AML-193 (cell line): Measurements from ENCODE around the gene SNRPE.
"Not testable (repeated sequence)": the region's sequence is repeated elsewhere in the genome, so short reads cannot be mapped to it uniquely, and the experiment has no call there.

Experiments
- DNase-seq, 2 experiments: peaks; one replicate each; lab custom pipeline; 2025; lab: John Stamatoyannopoulos, UW

Gene SNRPE

DNA sequence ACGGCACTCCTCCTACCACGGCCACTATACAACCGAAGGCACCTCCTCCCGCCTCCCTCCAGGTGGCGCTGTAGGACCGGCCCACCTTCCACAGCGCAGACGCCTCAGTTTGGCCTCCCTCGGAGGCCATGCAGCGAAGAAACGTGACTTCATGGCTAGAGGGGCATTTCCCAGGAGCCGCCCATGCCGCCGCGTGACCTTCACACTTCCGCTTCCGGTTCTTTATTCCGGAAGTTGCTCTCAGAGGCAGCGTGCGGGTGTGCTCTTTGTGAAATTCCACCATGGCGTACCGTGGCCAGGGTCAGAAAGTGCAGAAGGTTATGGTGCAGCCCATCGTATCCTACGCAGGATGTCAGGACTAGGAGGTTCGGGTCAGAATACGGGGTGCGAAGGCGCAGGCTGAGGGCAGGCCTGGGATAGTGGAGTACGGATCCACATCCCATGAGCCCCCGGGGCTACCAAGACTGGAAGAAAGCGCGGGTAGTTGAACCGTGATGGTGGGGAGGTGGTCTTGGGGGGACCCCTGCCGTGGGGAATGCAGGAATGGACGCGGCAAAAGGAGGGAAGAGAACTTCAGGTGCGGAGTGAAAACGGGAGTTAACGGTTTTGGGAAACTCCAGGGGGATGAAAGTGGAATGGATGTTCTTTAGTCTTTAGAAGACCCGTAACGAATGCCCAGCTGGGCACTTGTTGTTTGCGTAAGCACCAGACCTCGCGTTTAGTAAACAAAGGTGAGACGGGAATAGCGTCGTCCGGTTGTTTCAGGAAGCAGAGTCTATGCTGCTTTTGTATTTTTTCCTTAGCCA, at the start of gene SNRPE:
SNRPE (plus strand) TSS at position 221 of the 806 bp plus-strand sequence; CDS start at position 282, 61 bp downstream.
- DNase-seq = peak; percentile 95 to 96

- DNase-seq = no peak
Measured at GRCh38 chr1:203813581-203814341, 47.6 kb upstream of the SNRPE start.

GRCh38 chr1:203818399-203818798, 43.0 kb upstream of the SNRPE start:
- DNase-seq = no peak

DNA sequence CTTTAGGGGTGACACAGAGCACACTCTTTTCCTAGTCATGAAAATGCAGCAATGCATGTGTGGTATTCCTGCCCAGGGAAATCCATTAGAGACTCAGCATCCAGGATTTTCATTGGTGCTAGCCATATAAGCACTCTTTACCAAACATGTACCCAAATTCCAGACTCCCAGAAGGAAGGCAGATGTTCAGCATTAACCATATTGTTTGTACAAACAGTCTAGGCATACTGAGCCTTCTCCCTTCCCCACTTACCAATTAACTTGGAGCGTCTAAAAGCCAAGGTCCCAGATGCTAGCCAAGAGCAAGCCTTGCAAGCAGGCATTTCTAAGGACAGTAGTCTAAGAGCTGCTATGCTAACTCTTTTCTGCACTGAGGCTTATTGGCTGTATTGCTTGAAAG, 38.1 kb upstream of the SNRPE start:
- no peak for DNase-seq

GRCh38 chr1:203826175-203826574, 35.2 kb upstream of the SNRPE start:
- DNase-seq = no peak

- no peak for DNase-seq
Measured at GRCh38 chr1:203828002-203828401, 33.4 kb upstream of the SNRPE start.

DNA sequence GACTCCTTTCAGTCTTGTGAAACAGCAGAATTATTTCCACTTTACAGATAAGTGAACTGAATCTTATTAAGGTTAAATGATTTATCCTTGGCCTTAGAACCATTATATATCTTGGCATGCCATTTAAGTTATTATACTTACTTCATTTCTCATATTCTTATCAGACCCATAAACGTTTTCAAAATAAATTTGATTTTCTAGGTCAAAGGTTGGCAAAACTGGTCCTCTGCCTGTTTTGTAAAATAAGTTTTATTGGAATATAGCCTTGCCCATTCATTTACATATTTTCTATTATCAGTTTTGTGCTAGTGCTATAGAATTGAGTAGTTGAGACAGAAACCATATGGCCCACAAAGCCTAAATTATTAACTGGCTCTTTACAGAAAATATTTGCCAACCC, 32.9 kb upstream of the SNRPE start:
- no peak for DNase-seq

DNA sequence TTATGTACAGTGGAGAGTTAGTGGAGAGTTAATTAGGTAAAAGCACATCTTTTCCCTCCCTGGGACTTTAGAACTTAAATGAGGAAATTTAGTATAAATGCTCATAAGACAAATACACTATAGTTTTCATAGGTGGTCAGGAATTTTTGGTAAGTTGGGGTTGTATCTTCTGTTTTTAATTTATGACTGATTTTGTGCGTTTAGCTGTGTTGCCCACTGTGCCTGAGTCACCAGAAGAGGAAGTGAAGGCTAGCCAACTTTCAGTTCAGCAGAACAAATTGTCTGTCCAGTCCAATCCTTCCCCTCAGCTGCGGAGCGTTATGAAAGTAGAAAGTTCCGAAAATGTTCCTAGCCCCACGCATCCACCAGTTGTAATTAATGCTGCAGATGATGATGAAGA, 32.2 kb upstream of the SNRPE start:
- not testable (repeated sequence) for DNase-seq

GRCh38 chr1:203835476-203835875, 25.9 kb upstream of the SNRPE start:
- DNase-seq = no peak

DNA sequence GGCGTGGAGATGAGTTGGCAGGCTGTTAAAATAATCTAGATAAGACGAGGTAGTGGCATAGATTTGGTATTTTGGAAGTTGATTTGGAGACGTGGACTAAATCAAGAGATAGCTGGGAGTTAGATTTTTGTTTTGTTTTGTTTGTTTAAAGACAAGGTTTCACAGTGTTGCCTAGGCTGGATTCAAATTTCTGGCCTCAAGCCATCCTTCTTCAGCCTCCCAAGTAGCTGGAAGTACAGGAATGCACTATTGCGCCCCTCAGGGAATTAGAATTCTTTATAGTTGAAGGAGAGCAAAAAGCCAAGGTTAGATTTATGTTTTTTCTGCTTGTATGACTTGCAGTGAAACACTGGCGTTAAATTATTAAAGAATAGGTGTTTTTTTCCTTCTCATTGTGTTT, 22.3 kb upstream of the SNRPE start:
- no peak for DNase-seq

DNA sequence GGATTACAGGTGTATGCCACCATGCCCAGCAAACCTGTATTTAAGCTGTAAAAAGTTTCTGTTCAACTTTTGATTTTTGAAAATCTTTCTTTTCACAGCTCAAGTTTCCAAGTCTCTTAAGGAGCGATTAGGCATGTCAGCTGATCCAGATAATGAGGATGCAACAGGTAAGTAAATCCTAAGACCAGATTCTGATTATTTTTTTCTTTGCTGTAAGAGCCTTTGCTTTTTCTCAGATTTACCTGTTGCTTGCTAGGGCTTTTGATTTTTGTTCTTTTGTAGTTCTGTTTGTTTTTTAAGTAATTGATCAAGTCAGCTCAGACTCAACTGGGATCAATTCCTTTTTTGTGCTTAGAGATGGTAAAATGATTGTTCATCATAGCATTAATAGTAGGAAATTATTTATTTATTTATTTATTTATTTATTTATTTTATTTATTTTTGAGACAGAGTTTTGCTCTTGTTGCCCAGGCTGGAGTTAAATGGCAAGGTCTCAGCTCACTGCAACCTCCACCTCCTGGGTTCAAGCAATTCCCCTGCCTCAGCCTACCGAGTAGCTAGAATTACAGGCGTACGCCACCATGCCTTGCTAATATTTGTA, 21.1 kb upstream of the SNRPE start:
- no peak for DNase-seq

DNA sequence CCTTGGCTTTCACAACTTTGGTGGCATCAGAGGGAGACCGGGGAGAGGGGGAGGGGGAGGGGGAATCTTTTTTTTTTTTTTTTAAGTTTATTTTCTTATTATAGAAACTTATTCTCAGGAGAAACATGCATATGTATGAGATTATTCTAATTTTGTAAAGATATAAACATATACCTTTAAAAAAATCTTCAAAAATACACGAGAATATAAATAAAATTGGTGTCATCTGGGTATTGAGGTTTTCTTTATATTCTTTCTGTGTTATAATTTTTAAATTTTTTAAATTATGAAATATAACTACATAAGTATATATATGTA, 18.9 kb upstream of the SNRPE start:
- no peak for DNase-seq

DNA sequence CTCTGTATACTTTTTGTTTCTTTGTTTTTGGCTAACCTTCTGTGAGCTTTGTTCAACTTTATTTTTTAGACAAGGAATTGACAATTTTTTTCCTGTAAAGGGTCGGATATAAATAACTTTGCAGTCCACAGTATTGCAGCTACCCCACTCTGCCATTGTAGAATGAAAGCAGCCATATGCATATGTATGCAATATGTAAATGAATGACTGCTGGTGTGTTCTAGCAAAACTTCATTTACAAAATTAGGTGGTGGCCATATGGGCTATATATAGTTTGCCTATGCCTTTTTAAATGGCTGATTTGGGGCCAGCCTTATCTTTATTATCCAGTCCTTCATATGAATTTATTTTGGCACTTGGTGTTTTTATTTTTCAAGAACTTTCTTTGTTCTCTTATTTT, 18.0 kb upstream of the SNRPE start:
- no peak for DNase-seq

DNA sequence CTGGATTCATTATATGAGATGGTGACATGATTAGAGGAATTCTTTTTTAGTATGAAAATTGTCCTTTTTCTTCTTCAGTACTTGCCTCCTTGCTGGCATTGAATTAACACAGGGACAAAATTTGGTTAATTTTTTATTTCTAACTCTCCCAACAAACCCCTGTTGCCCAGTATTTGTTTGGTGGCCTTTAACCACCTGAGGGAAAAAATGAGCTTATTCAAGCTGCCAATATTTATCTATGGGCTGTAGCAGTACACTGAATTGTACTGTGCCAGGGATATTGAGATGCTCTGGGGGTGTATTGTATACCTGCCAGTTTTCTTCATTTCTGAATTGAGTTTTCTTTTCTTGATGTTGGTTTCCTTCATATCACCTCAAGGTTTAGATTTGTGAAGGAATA, 8.3 kb upstream of the SNRPE start:
- DNase-seq = not testable (repeated sequence)

- no peak for DNase-seq
Measured at GRCh38 chr1:203858055-203858454, 3.3 kb upstream of the SNRPE start.

- no peak for DNase-seq
Measured at GRCh38 chr1:203858975-203859374, 2.4 kb upstream of the SNRPE start.

DNA sequence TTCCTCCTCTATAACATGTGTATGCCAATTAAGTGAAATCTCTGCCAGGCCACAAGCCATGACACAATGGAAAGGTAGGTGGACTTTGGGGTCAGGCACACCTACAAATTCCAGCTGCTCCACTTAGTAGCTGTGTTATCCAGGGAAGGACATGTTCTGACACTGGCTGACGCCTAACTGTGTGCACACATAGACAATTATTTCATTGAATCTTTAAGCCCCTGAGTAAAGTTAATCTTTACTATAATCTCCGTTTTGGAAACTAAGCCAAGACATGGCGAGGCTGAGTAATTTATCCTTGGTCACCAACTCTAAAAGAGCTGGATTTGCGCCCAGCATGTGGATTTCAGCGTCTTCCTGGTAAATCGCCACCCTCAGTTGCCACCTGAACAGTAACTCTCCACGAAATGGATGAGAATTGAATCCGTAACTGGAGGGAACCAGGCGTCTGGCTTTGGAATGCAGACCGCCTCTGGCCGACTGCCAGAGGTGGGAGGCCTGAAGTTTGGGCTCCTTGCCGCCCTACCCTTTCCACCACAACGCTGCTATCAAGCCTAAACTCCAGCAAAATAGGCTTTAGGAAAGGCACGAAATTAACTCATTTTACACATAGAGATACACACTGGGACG, 888 bp upstream of the SNRPE start:
- no peak for DNase-seq

DNA sequence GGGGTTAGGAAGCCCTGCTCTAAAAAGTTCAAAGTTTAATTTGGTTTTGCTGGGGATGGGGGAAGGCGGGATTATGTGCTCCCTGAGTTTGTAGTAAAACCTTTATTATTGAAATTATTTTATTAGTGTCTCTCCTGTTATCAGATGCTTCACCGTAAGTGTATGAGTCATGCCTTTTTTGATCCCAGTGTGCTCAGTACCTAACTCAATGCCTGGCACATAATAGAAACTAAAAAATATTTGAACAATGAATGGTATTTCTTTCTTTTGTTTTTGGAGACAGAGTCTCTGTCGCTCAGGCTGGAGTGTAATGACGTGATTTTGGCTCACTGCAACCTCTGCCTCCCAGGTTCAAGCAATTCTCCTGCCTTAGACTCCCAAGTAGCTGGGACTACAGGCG, 6.4 kb downstream of the SNRPE start:
- DNase-seq = no peak

DNA sequence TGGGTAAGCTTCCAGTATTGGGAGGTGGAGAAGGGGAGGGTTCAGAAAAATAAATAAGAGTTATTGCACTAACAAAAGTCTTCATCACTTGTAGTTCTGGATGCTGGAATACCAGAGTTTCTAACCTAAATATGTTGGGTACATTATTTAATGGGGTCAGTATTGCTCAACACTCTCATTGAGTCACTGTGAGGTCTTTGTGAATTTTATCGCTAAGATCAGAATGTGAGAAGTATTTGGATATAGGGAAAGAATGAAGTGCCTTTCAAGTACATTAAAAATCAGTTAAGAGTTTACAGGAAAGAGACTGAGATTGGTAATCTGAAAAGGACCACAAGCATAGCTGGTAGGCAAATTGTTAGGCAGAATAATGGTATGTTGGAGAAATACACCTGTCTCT, 8.8 kb downstream of the SNRPE start:
- no peak for DNase-seq

GRCh38 chr1:203871114-203871880, 9.9 kb downstream of the SNRPE start:
- DNase-seq = peak; percentile 60 to 64

GRCh38 chr1:203873094-203873493, 11.7 kb downstream of the SNRPE start:
- no peak for DNase-seq

DNA sequence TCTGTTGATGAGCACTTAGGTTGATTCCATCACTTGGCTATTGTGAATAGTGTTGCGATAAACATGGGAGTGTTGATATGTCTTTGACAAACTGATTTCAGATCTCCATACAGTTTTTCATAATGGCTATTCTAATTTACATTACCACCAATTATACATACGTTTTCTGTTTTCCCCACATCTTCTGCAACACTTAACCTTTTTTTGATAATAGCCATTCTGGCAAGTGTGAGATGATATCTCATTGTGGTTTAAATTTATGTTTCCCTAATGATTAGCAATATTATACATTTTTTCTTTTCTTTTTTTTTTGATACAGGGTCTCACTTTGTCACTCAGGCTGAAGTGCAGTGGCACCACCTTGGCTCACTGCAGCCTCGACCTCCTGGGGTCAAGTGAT, 17.0 kb downstream of the SNRPE start:
- no peak for DNase-seq
